Activated CD8-positive, alpha-beta memory T cell treated with anti-CD3 and anti-CD28 coated beads for 48 hours (primary cell): Measurements from ENCODE around the gene EME2.

Source experiments
- DNase-seq, 3 experiments: peaks; one replicate each; pipeline ENCODE4 v3.0.0-alpha.2; 2020; ENCODE audit warnings: low read depth in 2 of 3, low spot score in 2 of 3

EME2 gene

GRCh38 chr16:1745181-1745899, 27.3 kb upstream of the EME2 start:
- DNase-seq: no peak

- DNase-seq: no peak
Measured at GRCh38 chr16:1745900-1746692, 26.5 kb upstream of the EME2 start.

- DNase-seq: no peak
Measured at GRCh38 chr16:1746693-1747195, 25.9 kb upstream of the EME2 start.

GRCh38 chr16:1747934-1748333, 24.7 kb upstream of the EME2 start:
- no peak for DNase-seq

- no peak for DNase-seq
Measured at GRCh38 chr16:1749152-1750117, 23.2 kb upstream of the EME2 start.

GRCh38 chr16:1751946-1752345, 20.7 kb upstream of the EME2 start:
- no peak for DNase-seq

- no peak for DNase-seq
Measured at GRCh38 chr16:1752853-1753252, 19.8 kb upstream of the EME2 start.

GRCh38 chr16:1754204-1754603, 18.4 kb upstream of the EME2 start:
- no peak for DNase-seq

GRCh38 chr16:1757714-1758461, 14.7 kb upstream of the EME2 start:
- DNase-seq: no peak

GRCh38 chr16:1758923-1759322, 13.7 kb upstream of the EME2 start:
- DNase-seq: no peak

- DNase-seq: no peak
Measured at GRCh38 chr16:1759511-1759910, 13.1 kb upstream of the EME2 start.

- DNase-seq: no peak
Measured at GRCh38 chr16:1760911-1761310, 11.7 kb upstream of the EME2 start.

GRCh38 chr16:1761751-1762150, 10.9 kb upstream of the EME2 start:
- no peak for DNase-seq

- DNase-seq: no peak
Measured at GRCh38 chr16:1762196-1762878, 10.3 kb upstream of the EME2 start.

- no peak for DNase-seq
Measured at GRCh38 chr16:1762879-1763520, 9.6 kb upstream of the EME2 start.

- no peak for DNase-seq
Measured at GRCh38 chr16:1763521-1764511, 8.8 kb upstream of the EME2 start.

GRCh38 chr16:1764971-1765370, 7.6 kb upstream of the EME2 start:
- DNase-seq: no peak

GRCh38 chr16:1765826-1766225, 6.8 kb upstream of the EME2 start:
- no peak for DNase-seq
